Smooth muscle cell (in vitro differentiated cells): ENCODE results near the gene MYNN. TPM values are rescaled to one million over a fixed set of nuclear protein-coding genes. Genes with fewer than 3 reads are reported as not detected.

Source experiments
- DNase-seq: peaks from one replicate; lab custom pipeline; 2025; ENCODE audit not compliant: unreplicated experiment; lab: John Stamatoyannopoulos, UW
- H2AFZ ChIP-seq: fragments of 200-600 bp; sonication (generic); 2 replicates; pipeline ENCODE4 v1.6.0; 2016; ENCODE audit warnings: antibody characterized with exemption, low read depth, mild to moderate bottlenecking
- H3F3A ChIP-seq: fragments of 200-600 bp; sonication (generic); 2 replicates; pipeline ENCODE4 v1.6.0; 2017; ENCODE audit warnings: antibody characterized with exemption, low read depth
- H3K27ac ChIP-seq: fragments of 200-600 bp; sonication (generic); 2 replicates; pipeline ENCODE4 v1.5.1; 2016; ENCODE audit warnings: low read depth, mild to moderate bottlenecking
- H3K27me3 ChIP-seq: fragments of 200-600 bp; sonication (generic); 2 replicates; pipeline ENCODE4 v1.6.1; 2016; ENCODE audit warnings: low read depth, mild to moderate bottlenecking
- H3K36me3 ChIP-seq: fragments of 200-600 bp; sonication (generic); 2 replicates; pipeline ENCODE4 v1.5.1; 2016; ENCODE audit warnings: low read depth
- H3K4me1 ChIP-seq: fragments of 200-600 bp; sonication (generic); 2 replicates; pipeline ENCODE4 v1.5.1; 2016; ENCODE audit warnings: low read depth
- H3K4me2 ChIP-seq: fragments of 200-600 bp; sonication (generic); 2 replicates; pipeline ENCODE4 v1.6.0; 2016; ENCODE audit warnings: mild to moderate bottlenecking
- H3K4me3 ChIP-seq: fragments of 200-600 bp; sonication (generic); 2 replicates; pipeline ENCODE4 v1.5.1; 2016; ENCODE audit warnings: mild to moderate bottlenecking
- H3K79me2 ChIP-seq: fragments of 200-600 bp; sonication (generic); 2 replicates; pipeline ENCODE4 v1.6.0; 2016; ENCODE audit warnings: low read depth, mild to moderate bottlenecking
- H3K9ac ChIP-seq: fragments of 200-600 bp; sonication (generic); 2 replicates; pipeline ENCODE4 v1.6.0; 2016; ENCODE audit warnings: low read depth
- H3K9me3 ChIP-seq: fragments of 200-600 bp; sonication (generic); replicated peaks from 2 replicates; pipeline ENCODE4 v1.5.1; 2016; ENCODE audit warnings: low read depth
- H4K20me1 ChIP-seq: fragments of 200-600 bp; sonication (generic); 2 replicates; pipeline ENCODE4 v1.6.0; 2016; ENCODE audit warnings: low read depth
- CTCF ChIP-seq: fragments of 200-600 bp; sonication (generic); IDR thresholded peaks from 2 replicates; pipeline ENCODE4 v1.5.1; 2017; ENCODE audit warnings: borderline replicate concordance, mild to moderate bottlenecking, antibody characterized with exemption; ENCODE audit not compliant: insufficient read depth, poor library complexity, severe bottlenecking
- WGBS: methylation state at CpG from one replicate; pipeline ENCODE4 v1.1.7; 2016; ENCODE audit warnings: low lambda C conversion rate; 5-methylcytosine and 5-hydroxymethylcytosine counted together
- polyA plus RNA-seq: library from polyadenylated mRNA; unstranded; fragments of >200 nt; fragmentation: Nextera tagmentation; extraction: Ambion mirVana; gene quantifications from 2 replicates; pipeline ENCODE4 v1.2.1, GENCODE V29; 2016
- total RNA-seq: library from RNA; depleted of rRNA; stranded (reverse); fragments of >200 nt; gene quantifications from 2 replicates; pipeline ENCODE4 v1.2.3, GENCODE V29; 2014

The MYNN gene
- total and polyA plus RNA-seq, 2 experiments from 2014 or later, result 17.2 to 29.9 TPM

- H3K9ac ChIP-seq, result peak within 1 kb of the TSS; percentile 79
- H3K4me2 ChIP-seq, result peak within 1 kb of the TSS; percentile 97
- peaks cover 33% of the 10 kb centered on the region for H3F3A ChIP-seq
- H3K4me1 ChIP-seq, result peaks cover 7% of the 10 kb centered on the region
- peak; percentile 25 for DNase-seq
- H3K27me3 ChIP-seq, result no peaks in the 10 kb centered on the region
- 1% methylated on average over 49 of the region's 51 CpGs for WGBS
- H3K4me3 ChIP-seq, result peak within 1 kb of the TSS; percentile 90
- H4K20me1 ChIP-seq, result peaks cover 7% of the 10 kb centered on the region
- no peak for TF ChIP-seq CTCF
- H3K27ac ChIP-seq, result peak within 1 kb of the TSS; percentile 65
- peaks cover 10% of the 10 kb centered on the region for H3K79me2 ChIP-seq
- no peaks in the 10 kb centered on the region for H3K36me3 ChIP-seq
- H3K9me3 ChIP-seq, result no peaks in the 10 kb centered on the region
- H2AFZ ChIP-seq, result peak within 1 kb of the TSS; percentile 92
Observed at GRCh38 chr3:169769287-169770181, 3.7 kb upstream of the MYNN start, which contains the start of gene ACTRT3. Gene ACTRT3 (minus strand): TSS chr3:169769561. CDS start chr3:169769520, 41 bp downstream.

GRCh38 chr3:169771497-169772304 lies 1.5 kb upstream of the MYNN start:
- TF ChIP-seq CTCF, result no peak
- Histone ChIP-seq H3K36me3 (peaks cover 7% of the 10 kb centered on the region), H4K20me1 (peaks cover 18% of the 10 kb centered on the region), H3F3A (peaks cover 23% of the 10 kb centered on the region), H3K27ac (peak overlapping the region; percentile 97), H2AFZ (peak overlapping the region; percentile 92), H3K9me3 (no peaks in the 10 kb centered on the region), H3K4me3 (peak overlapping the region; percentile 78), H3K27me3 (no peaks in the 10 kb centered on the region), H3K4me2 (peak overlapping the region; percentile 99), H3K9ac (peak overlapping the region; percentile 98), H3K79me2 (peaks cover 26% of the 10 kb centered on the region), H3K4me1 (peaks cover 7% of the 10 kb centered on the region)
- 1% methylated on average over 27 of the region's 27 CpGs for WGBS
- no peak for DNase-seq

GRCh38 chr3:169772305-169772896 lies 795 bp upstream of the MYNN start:
- Histone ChIP-seq H2AFZ (peak overlapping the region; percentile 92), H3K9ac (peak overlapping the region; percentile 98), H3K9me3 (no peaks in the 10 kb centered on the region), H3K4me3 (peak overlapping the region; percentile 78), H3K4me2 (peak overlapping the region; percentile 99), H3K27ac (peak overlapping the region; percentile 97), H3F3A (peaks cover 23% of the 10 kb centered on the region), H3K27me3 (no peaks in the 10 kb centered on the region), H3K36me3 (peaks cover 7% of the 10 kb centered on the region), H3K4me1 (peaks cover 7% of the 10 kb centered on the region), H3K79me2 (peaks cover 26% of the 10 kb centered on the region), H4K20me1 (peaks cover 24% of the 10 kb centered on the region)
- no peak for TF ChIP-seq CTCF
- under 1% methylated on average over 15 of the region's 15 CpGs for WGBS
- DNase-seq, result peak; percentile 67
